Measurements from ENCODE around the gene OR2M7.

DNA sequence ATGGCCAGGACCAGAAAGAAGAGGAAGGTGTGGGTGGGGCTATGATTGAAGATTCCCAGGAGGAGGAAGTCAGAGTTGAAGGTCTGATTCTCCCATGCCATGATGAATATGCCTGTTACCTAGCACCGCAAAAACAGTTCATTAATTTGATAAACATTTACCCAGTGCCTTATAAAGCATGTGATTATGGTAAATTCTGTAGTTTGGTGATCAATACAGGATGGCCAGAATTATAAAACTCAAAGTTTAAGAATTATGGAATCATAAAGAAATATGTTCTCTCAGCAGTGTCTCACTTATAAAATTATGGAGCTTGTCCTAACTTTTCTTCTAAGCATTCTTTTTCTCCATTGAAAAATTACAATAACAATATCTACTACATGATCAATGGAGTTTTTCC is at the start of gene OR2M7:
- TF ChIP-seq, protein P1, sequence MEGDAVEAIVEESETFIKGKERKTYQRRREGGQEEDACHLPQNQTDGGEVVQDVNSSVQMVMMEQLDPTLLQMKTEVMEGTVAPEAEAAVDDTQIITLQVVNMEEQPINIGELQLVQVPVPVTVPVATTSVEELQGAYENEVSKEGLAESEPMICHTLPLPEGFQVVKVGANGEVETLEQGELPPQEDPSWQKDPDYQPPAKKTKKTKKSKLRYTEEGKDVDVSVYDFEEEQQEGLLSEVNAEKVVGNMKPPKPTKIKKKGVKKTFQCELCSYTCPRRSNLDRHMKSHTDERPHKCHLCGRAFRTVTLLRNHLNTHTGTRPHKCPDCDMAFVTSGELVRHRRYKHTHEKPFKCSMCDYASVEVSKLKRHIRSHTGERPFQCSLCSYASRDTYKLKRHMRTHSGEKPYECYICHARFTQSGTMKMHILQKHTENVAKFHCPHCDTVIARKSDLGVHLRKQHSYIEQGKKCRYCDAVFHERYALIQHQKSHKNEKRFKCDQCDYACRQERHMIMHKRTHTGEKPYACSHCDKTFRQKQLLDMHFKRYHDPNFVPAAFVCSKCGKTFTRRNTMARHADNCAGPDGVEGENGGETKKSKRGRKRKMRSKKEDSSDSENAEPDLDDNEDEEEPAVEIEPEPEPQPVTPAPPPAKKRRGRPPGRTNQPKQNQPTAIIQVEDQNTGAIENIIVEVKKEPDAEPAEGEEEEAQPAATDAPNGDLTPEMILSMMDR (IDR thresholded peaks at IDR 0.05; ENCODE audit: poor library complexity): no peak
- no peak for TF ChIP-seq EZH2 (IDR thresholded peaks at IDR 0.05; ENCODE audit: borderline replicate concordance)

Measured in hepatocyte (in vitro differentiated cells).